ENCODE data around the gene PLD1. TPM values are rescaled to one million over a fixed set of nuclear protein-coding genes. Genes with fewer than 3 reads are reported as not detected.

Gene PLD1
- total RNA-seq, 1 experiment from 2014 or later = 5.3 TPM

GRCh38 chr3:171561596-171562323 lies 248.5 kb downstream of the PLD1 start:
- ChIA-PET CTCF (interaction anchor here (0.7 kb wide), 1 partner anchor 201 kb away, joined by 3 read pairs; no protein-coding TSS in a partner anchor), POLR2A (no interaction called here)
- Mint-ChIP-seq H3K4me1 (ENCODE audit: low read depth, unreplicated experiment) (no peaks in the 10 kb centered on the region), H3K4me3 (ENCODE audit: unreplicated experiment) (no peak overlapping the region), H3K27ac (ENCODE audit: unreplicated experiment) (no peak overlapping the region), H3K9me3 (ENCODE audit: unreplicated experiment) (no peaks in the 10 kb centered on the region), H3K36me3 (ENCODE audit: insufficient read depth, unreplicated experiment) (no peaks in the 10 kb centered on the region), H3K27me3 (ENCODE audit: insufficient read depth, unreplicated experiment) (no peaks in the 10 kb centered on the region)
- Histone ChIP-seq H3K27me3 (replicated peaks; ENCODE audit: control insufficient read depth, insufficient read depth, low read length) (no peaks in the 10 kb centered on the region), H3K4me3 (ENCODE audit: low read depth, low read length) (no peak overlapping the region), H3K36me3 (ENCODE audit: control insufficient read depth, insufficient read depth, low read length) (no peaks in the 10 kb centered on the region), H3K4me1 (peaks cover 10% of the 10 kb centered on the region), H3K9me3 (no peaks in the 10 kb centered on the region)
- BruUV-seq (replicated peaks) = no TSS peak
- intact Hi-C loops (cut with micrococcal nuclease; ENCODE audit: unreplicated experiment) = no loop called here
- DNase-seq = no peak
- TF ChIP-seq CTCF (IDR thresholded peaks at IDR 0.05; ENCODE audit: insufficient read depth in 1 of 2, low read depth in 1 of 2, low read length in 1 of 2, severe bottlenecking in 1 of 2, unreplicated experiment in 1 of 2) = no peak

GRCh38 chr3:171559586-171559985 lies 250.7 kb downstream of the PLD1 start:
- intact Hi-C loops (cut with micrococcal nuclease; ENCODE audit: unreplicated experiment) = no loop called here
- no peaks in the 10 kb centered on the region for H3K36me3 Mint-ChIP-seq (ENCODE audit: insufficient read depth, unreplicated experiment)
- ChIA-PET CTCF (no interaction called here), POLR2A (no interaction called here)
- H3K27ac Mint-ChIP-seq (ENCODE audit: unreplicated experiment) = no peak overlapping the region
- no peaks in the 10 kb centered on the region for H3K36me3 ChIP-seq (ENCODE audit: control insufficient read depth, insufficient read depth, low read length)
- no peaks in the 10 kb centered on the region for H3K4me1 Mint-ChIP-seq (ENCODE audit: low read depth, unreplicated experiment)
- H3K4me3 Mint-ChIP-seq (ENCODE audit: unreplicated experiment) = no peak overlapping the region
- BruUV-seq (replicated peaks) = no TSS peak
- H3K9me3 Mint-ChIP-seq (ENCODE audit: unreplicated experiment) = no peaks in the 10 kb centered on the region
- no peak overlapping the region for H3K4me3 ChIP-seq (ENCODE audit: low read depth, low read length)
- H3K4me1 ChIP-seq = no peaks in the 10 kb centered on the region
- no peak for DNase-seq
- H3K9me3 ChIP-seq = no peaks in the 10 kb centered on the region
- no peak for TF ChIP-seq CTCF (IDR thresholded peaks at IDR 0.05; ENCODE audit: insufficient read depth in 1 of 2, low read depth in 1 of 2, low read length in 1 of 2, severe bottlenecking in 1 of 2, unreplicated experiment in 1 of 2)
- H3K27me3 Mint-ChIP-seq (ENCODE audit: insufficient read depth, unreplicated experiment) = no peaks in the 10 kb centered on the region
- no peaks in the 10 kb centered on the region for H3K27me3 ChIP-seq (replicated peaks; ENCODE audit: control insufficient read depth, insufficient read depth, low read length)

GRCh38 chr3:171558188-171558696 lies 252.0 kb downstream of the PLD1 start:
- TF ChIP-seq CTCF (IDR thresholded peaks at IDR 0.05; ENCODE audit: insufficient read depth in 1 of 2, low read depth in 1 of 2, low read length in 1 of 2, severe bottlenecking in 1 of 2, unreplicated experiment in 1 of 2) = peak in 1 of 2 experiments; percentile 12
- DNase-seq = no peak
- no peak overlapping the region for H3K4me3 Mint-ChIP-seq (ENCODE audit: unreplicated experiment)
- Histone ChIP-seq H3K36me3 (ENCODE audit: control insufficient read depth, insufficient read depth, low read length) (no peaks in the 10 kb centered on the region), H3K4me3 (ENCODE audit: low read depth, low read length) (no peak overlapping the region), H3K9me3 (no peaks in the 10 kb centered on the region), H3K4me1 (no peaks in the 10 kb centered on the region), H3K27me3 (replicated peaks; ENCODE audit: control insufficient read depth, insufficient read depth, low read length) (no peaks in the 10 kb centered on the region)
- no peaks in the 10 kb centered on the region for H3K4me1 Mint-ChIP-seq (ENCODE audit: low read depth, unreplicated experiment)
- H3K36me3 Mint-ChIP-seq (ENCODE audit: insufficient read depth, unreplicated experiment) = no peaks in the 10 kb centered on the region
- no peaks in the 10 kb centered on the region for H3K9me3 Mint-ChIP-seq (ENCODE audit: unreplicated experiment)
- CTCF ChIA-PET = no interaction called here
- intact Hi-C loops (cut with micrococcal nuclease; ENCODE audit: unreplicated experiment) = no loop called here
- no TSS peak for BruUV-seq (replicated peaks)
- POLR2A ChIA-PET = no interaction called here
- H3K27me3 Mint-ChIP-seq (ENCODE audit: insufficient read depth, unreplicated experiment) = no peaks in the 10 kb centered on the region
- no peak overlapping the region for H3K27ac Mint-ChIP-seq (ENCODE audit: unreplicated experiment)

Data from Caco-2 (cell line).